Vagina (tissue), 2 donors: Measurements from ENCODE around the gene JPH4. TPM values are rescaled to one million over a fixed set of nuclear protein-coding genes. Genes with fewer than 3 reads are reported as not detected.

ENCODE experiments used
- DNase-seq, 2 donors: peaks; one replicate each; pipeline ENCODE4 v3.0.0-alpha.2; 2017; ENCODE audit errors: extremely low spot score in 2 of 2
- H3K27ac ChIP-seq: fragments of 200-600 bp; sonication (generic); one replicate; pipeline ENCODE4 v1.5.1; 2019
- H3K27me3 ChIP-seq: fragments of 200-600 bp; sonication (generic); one replicate; pipeline ENCODE4 v1.5.1; 2019
- H3K36me3 ChIP-seq, 2 donors: fragments of 200-600 bp; sonication (generic); one replicate each; pipeline ENCODE4 v1.5.1; 2017 to 2019
- H3K4me1 ChIP-seq: fragments of 200-600 bp; sonication (generic); one replicate; pipeline ENCODE4 v1.5.1; 2019
- H3K4me3 ChIP-seq, 2 donors: fragments of 200-600 bp; sonication (generic); 1 replicate in 1 of 2; 2 replicates in 1 of 2; pipeline ENCODE4 v1.5.1; 2016 to 2019
- H3K9me3 ChIP-seq: fragments of 200-600 bp; sonication (generic); one replicate; pipeline ENCODE4 v1.5.1; 2019
- POLR2A ChIP-seq, 2 donors: fragments of 450-650 bp; IDR thresholded peaks; one replicate each; pipeline ENCODE4 v1.6.1; 2017; ENCODE audit warnings: antibody characterized with exemption in 2 of 2, mild to moderate bottlenecking in 2 of 2, moderate library complexity in 2 of 2
- POLR2AphosphoS5 ChIP-seq, 2 donors: sonication (generic); formaldehyde crosslinking; IDR thresholded peaks; one replicate each; pipeline ENCODE4 v1.9.0; 2017; ENCODE audit warnings: antibody characterized with exemption in 2 of 2, mild to moderate bottlenecking in 2 of 2, low read depth in 1 of 2; ENCODE audit not compliant: insufficient read depth in 1 of 2
- intact Hi-C: fragments of 100-400 bp; cut with DNase I; formaldehyde crosslinking; loops from one replicate; pipeline ENCODE4 v1.15.1; 2023
- total RNA-seq: library from RNA; depleted of rRNA; stranded (reverse); fragments of >200 nt; gene quantifications from one replicate; pipeline ENCODE4 v1.2.3, GENCODE V29; 2016
- TF ChIP-seq, protein P1 (sequence below), 3 experiments: fragments of 450-650 bp in 2 of 3; fragments of 200-600 bp in 1 of 3; sonication (generic) in 1 of 3; IDR thresholded peaks; one replicate each; pipeline ENCODE4 v1.5.1; 2017 to 2019; ENCODE audit warnings: antibody characterized with exemption in 3 of 3, mild to moderate bottlenecking in 2 of 3, moderate library complexity in 2 of 3

JPH4 gene
- total RNA-seq, 1 donor from 2014 or later = 10.6 TPM

DNA sequence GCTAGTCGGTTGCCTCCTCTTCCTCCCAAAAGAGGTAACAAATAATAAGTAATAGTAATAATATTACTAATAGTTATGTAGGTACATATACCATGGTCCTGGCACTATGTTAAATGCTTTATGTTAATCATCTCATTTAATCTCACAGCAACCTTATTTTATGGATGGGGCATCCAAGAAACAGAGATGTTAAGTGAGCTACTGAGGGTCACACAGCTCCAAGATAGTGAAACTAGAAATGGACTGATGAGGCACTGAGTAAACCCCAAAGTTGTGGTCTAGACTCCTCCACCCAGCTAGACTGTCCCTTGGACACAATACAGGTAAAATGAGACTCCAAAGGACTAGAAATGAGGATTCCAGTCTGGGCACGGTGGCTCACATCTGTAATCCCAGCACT, 42.1 kb downstream of the JPH4 start:
- no peak overlapping the region for H3K27ac ChIP-seq
- no peaks in the 10 kb centered on the region for H3K36me3 ChIP-seq
- H3K4me3 ChIP-seq = no peak overlapping the region
- no peaks in the 10 kb centered on the region for H3K27me3 ChIP-seq
- H3K4me1 ChIP-seq = no peaks in the 10 kb centered on the region
- TF ChIP-seq, protein P1, sequence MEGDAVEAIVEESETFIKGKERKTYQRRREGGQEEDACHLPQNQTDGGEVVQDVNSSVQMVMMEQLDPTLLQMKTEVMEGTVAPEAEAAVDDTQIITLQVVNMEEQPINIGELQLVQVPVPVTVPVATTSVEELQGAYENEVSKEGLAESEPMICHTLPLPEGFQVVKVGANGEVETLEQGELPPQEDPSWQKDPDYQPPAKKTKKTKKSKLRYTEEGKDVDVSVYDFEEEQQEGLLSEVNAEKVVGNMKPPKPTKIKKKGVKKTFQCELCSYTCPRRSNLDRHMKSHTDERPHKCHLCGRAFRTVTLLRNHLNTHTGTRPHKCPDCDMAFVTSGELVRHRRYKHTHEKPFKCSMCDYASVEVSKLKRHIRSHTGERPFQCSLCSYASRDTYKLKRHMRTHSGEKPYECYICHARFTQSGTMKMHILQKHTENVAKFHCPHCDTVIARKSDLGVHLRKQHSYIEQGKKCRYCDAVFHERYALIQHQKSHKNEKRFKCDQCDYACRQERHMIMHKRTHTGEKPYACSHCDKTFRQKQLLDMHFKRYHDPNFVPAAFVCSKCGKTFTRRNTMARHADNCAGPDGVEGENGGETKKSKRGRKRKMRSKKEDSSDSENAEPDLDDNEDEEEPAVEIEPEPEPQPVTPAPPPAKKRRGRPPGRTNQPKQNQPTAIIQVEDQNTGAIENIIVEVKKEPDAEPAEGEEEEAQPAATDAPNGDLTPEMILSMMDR (IDR thresholded peaks at IDR 0.05) = no peak
- no peak for TF ChIP-seq POLR2AphosphoS5 (IDR thresholded peaks at IDR 0.05; ENCODE audit: insufficient read depth in 1 of 2, low read depth in 1 of 2)
- no peak for TF ChIP-seq POLR2A (IDR thresholded peaks at IDR 0.05)
- intact Hi-C loops = no loop called here
- DNase-seq = no peak
- H3K9me3 ChIP-seq = no peaks in the 10 kb centered on the region

DNA sequence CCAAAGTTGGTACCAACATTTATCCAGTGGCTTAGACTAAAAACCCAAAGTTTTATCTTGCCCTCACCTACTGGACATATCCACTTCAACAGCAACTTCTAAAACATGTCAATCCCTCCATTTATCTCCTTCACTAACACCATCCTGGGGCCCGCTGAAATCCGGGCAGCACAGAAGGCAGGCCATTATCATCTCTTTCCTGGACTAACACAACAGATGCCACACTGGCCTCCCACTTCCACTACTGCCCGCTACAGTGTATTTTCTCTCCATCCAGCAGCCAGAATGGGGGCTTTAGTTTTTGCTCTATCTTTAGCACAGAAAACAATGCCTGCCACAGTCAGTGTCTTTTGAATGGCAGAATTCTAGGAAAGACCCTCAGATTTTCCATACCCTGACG, 42.6 kb downstream of the JPH4 start:
- intact Hi-C loops = no loop called here
- H3K4me3 ChIP-seq = no peak overlapping the region
- TF ChIP-seq, protein P1 (IDR thresholded peaks at IDR 0.05) = no peak
- TF ChIP-seq POLR2A (IDR thresholded peaks at IDR 0.05) = no peak
- no peak for TF ChIP-seq POLR2AphosphoS5 (IDR thresholded peaks at IDR 0.05; ENCODE audit: insufficient read depth in 1 of 2, low read depth in 1 of 2)
- no peaks in the 10 kb centered on the region for H3K4me1 ChIP-seq
- DNase-seq = no peak
- no peaks in the 10 kb centered on the region for H3K9me3 ChIP-seq
- no peak overlapping the region for H3K27ac ChIP-seq
- no peaks in the 10 kb centered on the region for H3K36me3 ChIP-seq
- no peaks in the 10 kb centered on the region for H3K27me3 ChIP-seq

DNA sequence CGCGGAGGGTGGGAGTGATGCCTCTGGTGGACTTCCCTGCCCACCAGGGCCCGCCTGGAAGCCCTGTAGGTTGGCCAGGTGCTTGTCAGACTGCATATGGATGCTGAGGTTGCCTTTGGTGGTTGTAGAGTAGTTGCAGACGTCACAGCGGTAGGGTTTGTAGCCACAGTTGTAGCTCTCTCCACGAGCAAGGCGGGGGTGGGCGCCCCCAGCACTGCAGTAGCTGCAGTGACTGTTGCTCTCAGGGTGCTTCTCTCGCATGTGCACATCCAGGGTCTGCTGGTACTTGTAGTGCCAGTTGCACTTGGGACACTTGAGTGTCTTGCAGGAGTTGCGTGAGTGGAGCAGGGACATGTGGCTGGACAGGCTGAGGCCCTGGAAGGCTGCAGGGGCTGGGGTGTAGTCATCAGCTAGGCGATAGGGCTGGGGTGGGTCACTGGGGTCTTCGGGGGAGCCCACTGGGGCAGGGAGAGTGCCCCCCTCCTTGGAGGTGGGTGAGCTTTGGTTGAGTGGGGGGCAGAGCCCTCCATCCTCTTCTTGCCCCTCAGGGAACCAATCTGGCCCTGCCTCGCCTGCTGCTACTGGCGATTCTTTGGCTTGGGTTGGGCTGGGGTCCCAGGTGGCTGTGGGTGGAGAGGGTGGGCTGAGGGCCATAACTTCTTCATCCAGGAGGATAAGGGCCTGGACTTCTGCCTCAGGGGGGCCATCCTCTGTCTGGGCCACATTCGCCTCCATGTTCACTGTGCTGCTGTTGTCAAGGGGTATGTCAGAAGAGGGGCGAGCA, 44.7 kb downstream of the JPH4 start:
- intact Hi-C loops = no loop called here
- Histone ChIP-seq H3K27me3 (no peaks in the 10 kb centered on the region), H3K4me1 (no peaks in the 10 kb centered on the region), H3K4me3 (no peak overlapping the region), H3K27ac (no peak overlapping the region), H3K9me3 (no peaks in the 10 kb centered on the region), H3K36me3 (no peaks in the 10 kb centered on the region)
- no peak for DNase-seq
- TF ChIP-seq, protein P1 (IDR thresholded peaks at IDR 0.05) = no peak
- TF ChIP-seq POLR2A (IDR thresholded peaks at IDR 0.05) = no peak
- TF ChIP-seq POLR2AphosphoS5 (IDR thresholded peaks at IDR 0.05; ENCODE audit: insufficient read depth in 1 of 2, low read depth in 1 of 2) = no peak

DNA sequence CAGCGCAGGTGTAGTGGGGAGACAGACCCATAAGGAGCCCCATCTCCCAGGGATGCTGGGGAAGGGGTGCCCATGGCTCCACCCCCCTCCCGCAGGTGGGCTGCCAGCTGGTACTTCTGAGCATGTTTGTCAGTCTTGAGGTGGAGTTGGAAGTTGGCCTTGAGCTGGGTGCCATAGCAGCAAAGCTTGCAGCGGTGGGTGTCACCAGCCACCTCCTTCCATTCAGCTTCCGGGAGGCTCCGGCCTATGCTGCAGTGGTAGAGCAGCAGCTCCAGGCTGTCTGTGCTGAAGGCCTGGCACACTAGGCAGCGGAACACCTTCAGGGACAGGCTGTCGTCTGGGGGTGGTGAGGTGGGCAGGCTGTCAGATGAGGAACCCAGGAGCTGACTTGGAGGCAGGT, 45.9 kb downstream of the JPH4 start:
- H3K27me3 ChIP-seq = no peaks in the 10 kb centered on the region
- no peak overlapping the region for H3K27ac ChIP-seq
- no peak overlapping the region for H3K4me3 ChIP-seq
- H3K9me3 ChIP-seq = no peaks in the 10 kb centered on the region
- no peaks in the 10 kb centered on the region for H3K36me3 ChIP-seq
- no peaks in the 10 kb centered on the region for H3K4me1 ChIP-seq
- no peak for TF ChIP-seq POLR2AphosphoS5 (IDR thresholded peaks at IDR 0.05; ENCODE audit: insufficient read depth in 1 of 2, low read depth in 1 of 2)
- TF ChIP-seq, protein P1 (IDR thresholded peaks at IDR 0.05) = no peak
- no peak for TF ChIP-seq POLR2A (IDR thresholded peaks at IDR 0.05)
- DNase-seq = no peak
- intact Hi-C loops = no loop called here

DNA sequence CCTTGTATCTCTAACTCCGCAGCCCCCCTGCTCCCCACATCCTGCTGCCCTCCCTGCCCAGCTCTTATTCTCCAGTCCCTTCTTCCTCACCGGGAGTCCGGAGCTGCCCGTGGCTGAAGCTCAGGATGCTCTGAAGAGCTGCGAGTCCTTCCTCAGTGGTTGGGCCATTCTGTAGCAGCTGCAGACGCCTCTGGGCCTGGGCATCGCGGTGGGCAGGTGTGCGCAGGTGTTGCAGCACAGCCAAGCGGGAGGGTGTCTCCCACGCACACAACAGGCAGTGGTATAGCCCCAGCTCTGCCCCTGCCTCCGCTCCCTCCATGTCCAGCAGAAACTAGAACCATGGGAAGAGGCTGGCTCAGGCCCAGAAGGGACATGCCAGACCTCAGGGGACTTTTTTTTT, 47.2 kb downstream of the JPH4 start:
- no peaks in the 10 kb centered on the region for H3K36me3 ChIP-seq
- no peaks in the 10 kb centered on the region for H3K27me3 ChIP-seq
- H3K4me1 ChIP-seq = no peaks in the 10 kb centered on the region
- intact Hi-C loops = no loop called here
- TF ChIP-seq POLR2A (IDR thresholded peaks at IDR 0.05) (no peak), POLR2AphosphoS5 (IDR thresholded peaks at IDR 0.05; ENCODE audit: insufficient read depth in 1 of 2, low read depth in 1 of 2) (no peak)
- TF ChIP-seq, protein P1 (IDR thresholded peaks at IDR 0.05) = no peak
- no peak overlapping the region for H3K4me3 ChIP-seq
- no peaks in the 10 kb centered on the region for H3K9me3 ChIP-seq
- H3K27ac ChIP-seq = no peak overlapping the region
- no peak for DNase-seq
